ENCODE data around the gene AZIN2. TPM values are rescaled to one million over a fixed set of nuclear protein-coding genes. Genes with fewer than 3 reads are reported as not detected.
A peak's percentile ranks its signal among the peaks of the same experiment; 100 is the strongest.

The AZIN2 gene
- total and polyA plus RNA-seq, 2 of the 13 experiments (the other 11 are each of a cell fraction or from before 2014, with no cell fraction given) = 1.7 to 3.5 TPM

- peak; percentile 40; the same call in 1 of the 2 replicates for TF ChIP-seq SRY (CRISPR knock-in tag; IDR thresholded peaks at IDR 0.05)
- peak; percentile 92; the same call in 1 of the 2 replicates for TF ChIP-seq ZNF737 (CRISPR knock-in tag; IDR thresholded peaks at IDR 0.05; ENCODE audit: borderline replicate concordance)
- TF ChIP-seq TOPORS (CRISPR knock-in tag; IDR thresholded peaks at IDR 0.05) = peak; percentile 65; the same call in 1 of the 2 replicates
- TF ChIP-seq, protein P1, sequence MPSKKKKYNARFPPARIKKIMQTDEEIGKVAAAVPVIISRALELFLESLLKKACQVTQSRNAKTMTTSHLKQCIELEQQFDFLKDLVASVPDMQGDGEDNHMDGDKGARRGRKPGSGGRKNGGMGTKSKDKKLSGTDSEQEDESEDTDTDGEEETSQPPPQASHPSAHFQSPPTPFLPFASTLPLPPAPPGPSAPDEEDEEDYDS (CRISPR knock-in tag; IDR thresholded peaks at IDR 0.05) = peak; percentile 81
- no peak for TF ChIP-seq ZNF24 (IDR thresholded peaks at IDR 0.05)
- TF ChIP-seq IRF2 (CRISPR knock-in tag; IDR thresholded peaks at IDR 0.05) = peak; percentile 100
- TF ChIP-seq AHR (CRISPR knock-in tag; IDR thresholded peaks at IDR 0.05) = 0 out of 2 replicates have a peak, but pooled peaks have one; percentile 34
- TF ChIP-seq PHF5A (CRISPR knock-in tag; IDR thresholded peaks at IDR 0.05; ENCODE audit: low read depth, unreplicated experiment) = peak; percentile 55
- TF ChIP-seq, protein P2, sequence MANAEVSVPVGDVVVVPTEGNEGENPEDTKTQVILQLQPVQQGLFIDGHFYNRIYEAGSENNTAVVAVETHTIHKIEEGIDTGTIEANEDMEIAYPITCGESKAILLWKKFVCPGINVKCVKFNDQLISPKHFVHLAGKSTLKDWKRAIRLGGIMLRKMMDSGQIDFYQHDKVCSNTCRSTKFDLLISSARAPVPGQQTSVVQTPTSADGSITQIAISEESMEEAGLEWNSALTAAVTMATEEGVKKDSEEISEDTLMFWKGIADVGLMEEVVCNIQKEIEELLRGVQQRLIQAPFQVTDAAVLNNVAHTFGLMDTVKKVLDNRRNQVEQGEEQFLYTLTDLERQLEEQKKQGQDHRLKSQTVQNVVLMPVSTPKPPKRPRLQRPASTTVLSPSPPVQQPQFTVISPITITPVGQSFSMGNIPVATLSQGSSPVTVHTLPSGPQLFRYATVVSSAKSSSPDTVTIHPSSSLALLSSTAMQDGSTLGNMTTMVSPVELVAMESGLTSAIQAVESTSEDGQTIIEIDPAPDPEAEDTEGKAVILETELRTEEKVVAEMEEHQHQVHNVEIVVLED (CRISPR knock-in tag; IDR thresholded peaks at IDR 0.05; ENCODE audit: borderline replicate concordance) = peak; percentile 91; the same call in 1 of the 2 replicates
- no peak for TF ChIP-seq CBX2 (IDR thresholded peaks at IDR 0.05; ENCODE audit: low read depth, low read length)
- TF ChIP-seq CBX2 (CRISPR knock-in tag; IDR thresholded peaks at IDR 0.05; ENCODE audit: low read depth) = no peak
- TF ChIP-seq NR2F6 (IDR thresholded peaks at IDR 0.05) = peak; percentile 44
- TF ChIP-seq NR2F6 (CRISPR knock-in tag; IDR thresholded peaks at IDR 0.05) = 0 out of 2 replicates have a peak, but pooled peaks have one; percentile 53
- no peak for TF ChIP-seq SRSF1 (optimal IDR thresholded peaks at IDR 0.05; ENCODE audit: low read depth, low read length)
- TF ChIP-seq MXD4 (CRISPR knock-in tag; IDR thresholded peaks at IDR 0.05) = peak; percentile 81
- no peak for TF ChIP-seq NR1H2 (CRISPR knock-in tag; IDR thresholded peaks at IDR 0.05; ENCODE audit: borderline replicate concordance, low read depth)
- TF ChIP-seq, protein P3, sequence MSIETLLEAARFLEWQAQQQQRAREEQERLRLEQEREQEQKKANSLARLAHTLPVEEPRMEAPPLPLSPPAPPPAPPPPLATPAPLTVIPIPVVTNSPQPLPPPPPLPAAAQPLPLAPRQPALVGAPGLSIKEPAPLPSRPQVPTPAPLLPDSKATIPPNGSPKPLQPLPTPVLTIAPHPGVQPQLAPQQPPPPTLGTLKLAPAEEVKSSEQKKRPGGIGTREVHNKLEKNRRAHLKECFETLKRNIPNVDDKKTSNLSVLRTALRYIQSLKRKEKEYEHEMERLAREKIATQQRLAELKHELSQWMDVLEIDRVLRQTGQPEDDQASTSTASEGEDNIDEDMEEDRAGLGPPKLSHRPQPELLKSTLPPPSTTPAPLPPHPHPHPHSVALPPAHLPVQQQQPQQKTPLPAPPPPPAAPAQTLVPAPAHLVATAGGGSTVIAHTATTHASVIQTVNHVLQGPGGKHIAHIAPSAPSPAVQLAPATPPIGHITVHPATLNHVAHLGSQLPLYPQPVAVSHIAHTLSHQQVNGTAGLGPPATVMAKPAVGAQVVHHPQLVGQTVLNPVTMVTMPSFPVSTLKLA (IDR thresholded peaks at IDR 0.05) = peak; percentile 37; the same call in 1 of the 2 replicates
- peak; percentile 40 for TF ChIP-seq CCAR2 (optimal IDR thresholded peaks at IDR 0.05; ENCODE audit: low read depth, low read length)
- no peak for TF ChIP-seq ZNF33A (CRISPR knock-in tag; IDR thresholded peaks at IDR 0.05; ENCODE audit: borderline replicate concordance)
- TF ChIP-seq, protein P4, sequence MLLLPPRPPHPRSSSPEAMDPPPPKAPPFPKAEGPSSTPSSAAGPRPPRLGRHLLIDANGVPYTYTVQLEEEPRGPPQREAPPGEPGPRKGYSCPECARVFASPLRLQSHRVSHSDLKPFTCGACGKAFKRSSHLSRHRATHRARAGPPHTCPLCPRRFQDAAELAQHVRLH (CRISPR knock-in tag; IDR thresholded peaks at IDR 0.05; ENCODE audit: borderline replicate concordance, low read depth) = peak; percentile 74; the same call in 1 of the 2 replicates
- TF ChIP-seq ZNF136 (CRISPR knock-in tag; IDR thresholded peaks at IDR 0.05; ENCODE audit: low read depth) = peak; percentile 87; the same call in 1 of the 2 replicates
- TF ChIP-seq TEAD3 (CRISPR knock-in tag; optimal IDR thresholded peaks at IDR 0.05; ENCODE audit: borderline replicate concordance) = peak; percentile 77
- no peak; the same call in 1 of the 2 replicates for TF ChIP-seq ZMYM2 (CRISPR knock-in tag; IDR thresholded peaks at IDR 0.05)
- TF ChIP-seq, protein P5, sequence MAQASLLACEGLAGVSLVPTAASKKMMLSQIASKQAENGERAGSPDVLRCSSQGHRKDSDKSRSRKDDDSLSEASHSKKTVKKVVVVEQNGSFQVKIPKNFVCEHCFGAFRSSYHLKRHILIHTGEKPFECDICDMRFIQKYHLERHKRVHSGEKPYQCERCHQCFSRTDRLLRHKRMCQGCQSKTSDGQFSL (CRISPR knock-in tag; IDR thresholded peaks at IDR 0.05) = no peak; the same call in none of the 2 replicates
- TF ChIP-seq, protein P6, sequence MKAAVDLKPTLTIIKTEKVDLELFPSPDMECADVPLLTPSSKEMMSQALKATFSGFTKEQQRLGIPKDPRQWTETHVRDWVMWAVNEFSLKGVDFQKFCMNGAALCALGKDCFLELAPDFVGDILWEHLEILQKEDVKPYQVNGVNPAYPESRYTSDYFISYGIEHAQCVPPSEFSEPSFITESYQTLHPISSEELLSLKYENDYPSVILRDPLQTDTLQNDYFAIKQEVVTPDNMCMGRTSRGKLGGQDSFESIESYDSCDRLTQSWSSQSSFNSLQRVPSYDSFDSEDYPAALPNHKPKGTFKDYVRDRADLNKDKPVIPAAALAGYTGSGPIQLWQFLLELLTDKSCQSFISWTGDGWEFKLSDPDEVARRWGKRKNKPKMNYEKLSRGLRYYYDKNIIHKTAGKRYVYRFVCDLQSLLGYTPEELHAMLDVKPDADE (CRISPR knock-in tag; IDR thresholded peaks at IDR 0.05) = no peak
Observed at GRCh38 chr1:33127001-33127823, 46.3 kb downstream of the AZIN2 start (continued).

Data from HepG2 (cell line).